ENCODE results near the gene NDUFB1. TPM values are rescaled to one million over a fixed set of nuclear protein-coding genes. Genes with fewer than 3 reads are reported as not detected.

The NDUFB1 gene
- total RNA-seq, 1 experiment from 2014 or later = 248 TPM

DNA sequence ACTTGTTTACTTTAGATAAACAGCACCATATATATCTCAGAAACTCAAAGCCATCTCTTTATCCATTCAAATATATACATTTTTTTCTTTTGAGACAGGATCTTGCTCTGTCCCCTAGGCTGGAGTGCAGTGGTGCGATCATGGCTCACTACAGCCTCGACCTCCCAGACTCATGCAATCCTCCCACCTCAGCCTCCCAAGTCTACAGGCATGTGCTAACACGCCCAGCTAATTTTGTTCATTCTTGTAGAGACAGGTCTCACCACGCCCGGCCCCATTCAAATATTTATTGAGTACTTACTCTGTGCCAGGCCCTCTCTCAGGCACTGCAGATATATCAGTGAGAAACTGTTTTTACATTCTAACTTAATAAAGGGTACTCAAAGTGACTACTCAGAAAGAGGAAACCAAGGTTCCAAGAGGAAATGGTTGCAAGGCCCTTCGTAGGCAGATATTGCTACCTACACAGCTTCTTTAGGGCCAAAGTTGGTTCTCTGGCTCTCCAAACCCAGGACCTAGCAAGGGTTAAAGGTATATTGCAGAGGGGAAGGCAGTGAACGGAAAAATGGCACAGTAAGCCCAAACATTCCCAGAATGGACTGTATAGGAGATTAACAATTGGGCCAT, 18.0 kb downstream of the NDUFB1 start:
- ChIA-PET POLR2A (ENCODE audit: unreplicated experiment) (no interaction called here), CTCF (no interaction called here)
- H3K9me3 ChIP-seq (ENCODE audit: low read length) = no peaks in the 10 kb centered on the region
- H4K20me1 ChIP-seq (ENCODE audit: low read length) = no peaks in the 10 kb centered on the region
- no peaks in the 10 kb centered on the region for H3F3A ChIP-seq (ENCODE audit: low read length, unreplicated experiment)
- no peak overlapping the region for H3K4me3 ChIP-seq (ENCODE audit: low read length)
- H2AFZ ChIP-seq (ENCODE audit: low read length) = no peak overlapping the region
- DNase-seq (no peak), ATAC-seq (no peak)
- peaks cover 65% of the 10 kb centered on the region for H3K79me2 ChIP-seq (ENCODE audit: low read length)
- H3K27me3 ChIP-seq (ENCODE audit: low read length) = no peaks in the 10 kb centered on the region
- H3K36me3 ChIP-seq (ENCODE audit: low read depth, low read length) = no peaks in the 10 kb centered on the region
- H3K9ac ChIP-seq (ENCODE audit: low read length) = no peak overlapping the region
- H3K9me2 ChIP-seq (replicated peaks; ENCODE audit: low read length) = no peaks in the 10 kb centered on the region
- peaks cover 21% of the 10 kb centered on the region for H3K4me1 ChIP-seq (ENCODE audit: insufficient read depth, low read length)
- H3K4me2 ChIP-seq (ENCODE audit: low read length) = no peak overlapping the region
- TF ChIP-seq EZH2phosphoT487 (IDR thresholded peaks at IDR 0.05; ENCODE audit: borderline replicate concordance, low read length) (no peak), CTCF (conservative IDR thresholded peaks at IDR 0.05; ENCODE audit: low read depth, low read length) (no peak), EZH2 (IDR thresholded peaks at IDR 0.05; ENCODE audit: low read length, unreplicated experiment) (no peak)
- intact Hi-C loops (cut with micrococcal nuclease) = no loop called here
- no peak overlapping the region for H3K27ac ChIP-seq (ENCODE audit: low read length)
- BruUV-seq (replicated peaks) = no TSS peak

DNA sequence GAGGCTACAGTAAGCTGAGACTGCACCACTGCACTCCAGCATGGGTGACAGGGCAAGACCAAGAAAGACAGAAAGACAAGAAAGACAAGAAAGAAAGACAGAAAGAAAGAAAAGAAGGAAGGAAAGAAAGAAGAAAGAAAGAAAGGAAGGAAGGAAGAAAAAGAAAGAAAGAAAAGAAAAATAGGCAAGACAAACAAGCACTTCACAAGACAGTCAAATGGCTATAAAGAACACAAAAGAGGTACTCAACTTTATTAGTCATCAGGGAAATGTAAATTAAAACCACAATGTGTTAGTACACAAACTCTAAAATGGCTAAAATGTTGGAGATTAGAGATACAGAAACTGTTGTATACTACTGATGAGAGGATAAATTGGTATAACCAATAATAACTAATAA, 21.7 kb downstream of the NDUFB1 start:
- H3K9me3 ChIP-seq (ENCODE audit: low read length) = no peaks in the 10 kb centered on the region
- peaks cover 16% of the 10 kb centered on the region for H3K4me1 ChIP-seq (ENCODE audit: insufficient read depth, low read length)
- no peak for TF ChIP-seq EZH2 (IDR thresholded peaks at IDR 0.05; ENCODE audit: low read length, unreplicated experiment)
- TF ChIP-seq CTCF (conservative IDR thresholded peaks at IDR 0.05; ENCODE audit: low read depth, low read length) = no peak
- TF ChIP-seq EZH2phosphoT487 (IDR thresholded peaks at IDR 0.05; ENCODE audit: borderline replicate concordance, low read length) = no peak
- POLR2A ChIA-PET (ENCODE audit: unreplicated experiment) = no interaction called here
- H3K79me2 ChIP-seq (ENCODE audit: low read length) = peaks cover 64% of the 10 kb centered on the region
- no peak overlapping the region for H3K4me2 ChIP-seq (ENCODE audit: low read length)
- no peak overlapping the region for H3K9ac ChIP-seq (ENCODE audit: low read length)
- DNase-seq (peak; percentile 12), ATAC-seq (peak; percentile 78)
- H2AFZ ChIP-seq (ENCODE audit: low read length) = no peak overlapping the region
- no peaks in the 10 kb centered on the region for H3K27me3 ChIP-seq (ENCODE audit: low read length)
- CTCF ChIA-PET = no interaction called here
- no peaks in the 10 kb centered on the region for H3K9me2 ChIP-seq (replicated peaks; ENCODE audit: low read length)
- no peaks in the 10 kb centered on the region for H3F3A ChIP-seq (ENCODE audit: low read length, unreplicated experiment)
- no peak overlapping the region for H3K27ac ChIP-seq (ENCODE audit: low read length)
- H4K20me1 ChIP-seq (ENCODE audit: low read length) = no peaks in the 10 kb centered on the region
- H3K4me3 ChIP-seq (ENCODE audit: low read length) = no peak overlapping the region
- no peaks in the 10 kb centered on the region for H3K36me3 ChIP-seq (ENCODE audit: low read depth, low read length)
- no TSS peak for BruUV-seq (replicated peaks)
- intact Hi-C loops (cut with micrococcal nuclease) = no loop called here

- Histone ChIP-seq H3K36me3 (ENCODE audit: low read depth, low read length) (peaks cover 3% of the 10 kb centered on the region), H4K20me1 (ENCODE audit: low read length) (no peaks in the 10 kb centered on the region), H3K4me2 (ENCODE audit: low read length) (no peak overlapping the region), H2AFZ (ENCODE audit: low read length) (no peak overlapping the region), H3K27ac (ENCODE audit: low read length) (no peak overlapping the region), H3F3A (ENCODE audit: low read length, unreplicated experiment) (no peaks in the 10 kb centered on the region), H3K27me3 (ENCODE audit: low read length) (no peaks in the 10 kb centered on the region), H3K4me1 (ENCODE audit: insufficient read depth, low read length) (no peaks in the 10 kb centered on the region), H3K79me2 (ENCODE audit: low read length) (peaks cover 8% of the 10 kb centered on the region), H3K4me3 (ENCODE audit: low read length) (no peak overlapping the region), H3K9ac (ENCODE audit: low read length) (no peak overlapping the region), H3K9me3 (ENCODE audit: low read length) (no peaks in the 10 kb centered on the region), H3K9me2 (replicated peaks; ENCODE audit: low read length) (no peaks in the 10 kb centered on the region)
- ATAC-seq = no peak; the same call in 1 of the 2 replicates
- BruUV-seq (replicated peaks) = no TSS peak
- TF ChIP-seq CTCF (conservative IDR thresholded peaks at IDR 0.05; ENCODE audit: low read depth, low read length) = peak; percentile 33; the same call in 1 of the 2 replicates
- no peak for TF ChIP-seq EZH2phosphoT487 (IDR thresholded peaks at IDR 0.05; ENCODE audit: borderline replicate concordance, low read length)
- ChIA-PET POLR2A (ENCODE audit: unreplicated experiment) (no interaction called here), CTCF (no interaction called here)
- intact Hi-C loops (cut with micrococcal nuclease) = loop anchor here (5.0 kb wide), 1 partner anchor 636 kb away; no protein-coding TSS in a partner anchor
- DNase-seq = no peak
Measured at GRCh38 chr14:92093320-92093719, 28.2 kb downstream of the NDUFB1 start.
